SKM-1 treated with dmso at 0.1 percent for 144 hours (cell line): ENCODE measurements around the gene PKN2.

Experiments
- DNase-seq: peaks from one replicate; lab custom pipeline; 2025; ENCODE audit not compliant: unreplicated experiment; lab: John Stamatoyannopoulos, UW

Gene PKN2

DNA sequence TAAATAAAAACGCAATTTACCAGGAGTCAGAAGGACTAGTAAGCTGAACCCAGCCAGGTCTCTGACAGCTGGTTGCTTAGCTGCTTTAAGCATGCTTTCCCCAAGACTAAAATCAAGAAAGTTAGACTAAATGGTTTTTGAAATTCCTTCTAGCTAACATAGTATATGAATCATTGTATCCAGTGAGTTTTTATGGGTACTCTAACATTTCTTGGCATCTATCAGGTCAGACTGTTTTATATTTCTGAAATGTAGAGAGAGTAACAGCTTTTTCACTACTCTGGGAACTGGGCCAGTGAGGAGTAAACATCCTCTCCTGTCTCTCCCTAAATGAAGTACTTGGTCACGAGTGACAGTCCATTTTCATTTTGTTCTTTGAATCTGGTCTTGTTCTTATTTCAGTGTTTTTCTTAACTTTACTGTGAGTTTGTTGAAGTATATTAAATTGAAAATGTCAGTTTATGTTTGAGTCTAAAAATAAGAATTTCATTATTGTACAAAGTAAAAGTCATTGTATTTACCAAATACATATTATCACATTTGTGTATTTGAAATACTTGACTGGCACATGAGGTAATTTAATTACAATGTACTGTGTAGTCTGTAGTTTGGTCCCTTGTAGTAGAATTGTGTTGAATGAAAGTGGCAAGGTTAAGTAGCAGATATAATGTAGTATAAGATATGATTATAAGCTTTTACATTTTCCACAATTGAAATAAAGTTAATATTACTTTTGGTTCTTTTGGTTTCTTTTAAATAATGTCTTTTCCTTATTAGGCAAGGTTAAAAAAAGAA, 47.6 kb downstream of the PKN2 start:
- DNase-seq: no peak

GRCh38 chr1:88735382-88735781, 51.3 kb downstream of the PKN2 start:
- no peak for DNase-seq

GRCh38 chr1:88735909-88736308, 51.8 kb downstream of the PKN2 start:
- DNase-seq: no peak

DNA sequence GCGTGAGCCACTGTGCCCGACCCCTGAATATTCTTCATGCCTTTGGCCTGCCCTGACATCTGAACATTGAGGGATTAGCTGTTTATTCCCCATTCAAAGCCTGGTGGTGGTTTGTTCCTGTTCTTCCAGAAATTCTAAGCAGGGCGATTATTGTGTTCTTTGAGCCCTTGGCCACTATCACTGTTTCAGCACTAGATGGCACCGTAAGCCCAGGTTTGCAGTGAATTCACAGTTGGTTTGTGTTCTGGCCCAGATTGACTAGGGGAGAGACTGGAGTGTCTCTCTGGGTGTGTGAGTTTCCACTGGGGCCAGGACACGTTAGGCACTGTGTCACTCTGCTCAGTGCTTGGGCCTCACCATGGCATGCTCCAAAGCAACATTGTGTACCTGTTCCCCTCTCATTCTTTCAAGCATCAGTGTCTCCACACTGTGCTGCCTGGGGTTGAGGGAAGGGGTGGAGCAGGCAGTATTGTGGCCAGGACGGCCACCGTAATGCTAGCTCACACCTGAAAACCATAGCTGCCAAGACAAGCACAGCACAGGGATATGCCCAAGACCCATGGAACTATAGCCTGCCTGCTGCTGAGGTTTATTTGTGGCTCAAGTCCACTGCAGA, 52.7 kb downstream of the PKN2 start:
- DNase-seq: peak; percentile 48

- DNase-seq: no peak
Measured at GRCh38 chr1:88737338-88737927, 53.4 kb downstream of the PKN2 start.

DNA sequence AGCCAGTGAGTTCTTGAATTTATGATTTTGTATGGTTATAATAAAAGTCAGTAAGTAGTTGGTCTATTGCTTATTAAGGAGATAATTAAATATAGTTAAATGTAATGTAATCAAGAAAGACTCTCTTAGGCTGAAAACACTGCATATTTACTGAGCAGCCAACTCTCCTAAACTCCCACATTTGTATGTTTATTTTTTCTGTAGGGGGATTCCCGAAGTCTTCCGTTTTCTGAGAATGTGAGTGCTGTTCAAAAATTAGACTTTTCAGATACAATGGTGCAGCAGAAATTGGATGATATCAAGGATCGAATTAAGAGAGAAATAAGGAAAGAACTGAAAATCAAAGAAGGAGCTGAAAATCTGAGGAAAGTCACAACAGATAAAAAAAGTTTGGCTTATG, 56.7 kb downstream of the PKN2 start:
- no peak for DNase-seq

GRCh38 chr1:88741413-88741812, 57.3 kb downstream of the PKN2 start:
- no peak for DNase-seq

- DNase-seq: no peak
Measured at GRCh38 chr1:88742531-88742930, 58.5 kb downstream of the PKN2 start.

GRCh38 chr1:88744142-88744541, 60.1 kb downstream of the PKN2 start:
- no peak for DNase-seq

DNA sequence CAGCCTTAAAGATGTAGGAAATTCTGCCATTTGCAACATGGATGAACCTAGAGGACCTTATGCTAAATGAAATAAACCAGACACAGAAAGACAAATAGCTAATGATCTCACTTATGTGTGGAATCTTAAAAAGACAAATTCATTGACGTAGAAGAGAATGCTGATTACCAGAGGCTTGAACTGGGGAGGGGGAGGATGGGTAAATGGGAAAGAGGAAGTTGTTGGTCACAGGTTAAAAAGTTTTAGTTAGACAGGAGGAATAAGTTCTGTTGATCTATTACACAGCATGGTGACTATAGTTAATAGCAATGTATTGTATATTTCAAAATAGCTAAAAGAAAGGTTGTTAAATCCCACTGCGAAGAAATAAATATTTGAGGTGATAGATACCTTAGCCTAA, 62.8 kb downstream of the PKN2 start:
- DNase-seq: peak; percentile 8

GRCh38 chr1:88751714-88752113, 67.6 kb downstream of the PKN2 start:
- DNase-seq: no peak

DNA sequence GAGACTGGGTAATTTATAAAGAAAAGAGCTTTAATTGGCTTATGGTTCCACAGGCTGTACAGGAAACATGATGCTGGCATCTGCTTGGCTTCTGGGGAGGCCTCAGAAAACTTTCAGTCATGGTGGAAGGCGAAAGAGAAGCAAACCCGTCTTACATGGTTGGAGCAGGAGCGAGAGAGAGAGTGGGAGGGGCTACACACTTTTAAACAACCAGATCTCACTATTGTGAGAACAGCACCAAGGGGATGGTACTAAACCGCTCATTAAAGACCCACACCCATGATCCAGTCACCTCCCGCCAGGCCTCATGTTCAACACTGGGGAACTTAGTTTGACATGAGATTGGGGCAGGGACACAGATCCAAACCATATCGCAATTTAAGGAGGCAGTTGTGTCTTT, 69.4 kb downstream of the PKN2 start:
- no peak for DNase-seq

GRCh38 chr1:88763649-88764406, 79.8 kb downstream of the PKN2 start:
- no peak for DNase-seq

- no peak for DNase-seq
Measured at GRCh38 chr1:88768187-88768586, 84.1 kb downstream of the PKN2 start.

DNA sequence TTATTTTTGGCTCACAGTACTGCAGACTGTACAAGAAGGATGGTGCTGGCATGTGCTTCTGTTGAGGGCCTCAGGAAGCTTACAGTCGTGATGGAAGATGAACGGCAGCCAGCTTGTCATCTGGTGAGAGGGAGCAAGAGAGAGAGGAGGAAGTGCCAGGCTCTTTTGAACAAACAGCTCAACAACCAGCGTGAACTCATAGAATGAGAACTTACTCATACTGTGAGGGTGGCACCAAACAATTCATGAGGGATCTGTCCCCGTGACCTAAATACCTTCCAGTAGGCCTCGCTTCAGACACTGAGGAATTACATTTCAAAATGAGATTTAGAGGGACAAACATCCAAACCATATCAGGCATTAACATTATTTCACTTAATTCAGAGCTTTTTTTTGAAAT, 84.7 kb downstream of the PKN2 start:
- no peak for DNase-seq

- no peak for DNase-seq
Measured at GRCh38 chr1:88773540-88774150, 89.6 kb downstream of the PKN2 start.

GRCh38 chr1:88774151-88774556, 90.1 kb downstream of the PKN2 start:
- DNase-seq: no peak

GRCh38 chr1:88777604-88778149, 93.6 kb downstream of the PKN2 start:
- no peak for DNase-seq

DNA sequence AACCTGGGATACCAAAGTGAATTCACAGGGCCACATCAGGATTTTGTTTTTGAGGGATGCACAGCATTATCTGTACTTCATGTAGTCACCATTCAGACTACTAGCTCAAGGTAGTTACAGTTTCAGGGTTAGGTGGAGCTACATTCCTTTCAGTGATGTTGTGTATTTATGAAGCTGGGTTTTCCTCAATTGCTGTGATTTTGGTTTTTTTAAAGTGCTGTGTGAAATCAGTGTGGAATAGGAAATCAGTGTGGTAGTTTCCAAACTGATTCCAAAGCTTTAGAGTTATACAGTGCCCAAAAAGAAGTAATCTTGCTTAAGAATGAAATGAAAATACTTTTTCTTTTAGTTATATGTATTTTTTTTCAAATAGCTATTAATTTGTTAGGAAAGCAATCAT, 95.8 kb downstream of the PKN2 start:
- no peak for DNase-seq

- DNase-seq: no peak
Measured at GRCh38 chr1:88780485-88780884, 96.4 kb downstream of the PKN2 start.

GRCh38 chr1:88783145-88783544, 99.1 kb downstream of the PKN2 start:
- no peak for DNase-seq
